ENCODE measurements around the gene LYRM4. TPM values are rescaled to one million over a fixed set of nuclear protein-coding genes. Genes with fewer than 3 reads are reported as not detected.

LYRM4 gene
- total RNA-seq, 4 donors from 2014 or later = 8.4 to 20.1 (median 12.2) TPM

GRCh38 chr6:5175635-5176034 lies 85.1 kb downstream of the LYRM4 start:
- peaks cover 0 to 9% of the 10 kb centered on the region in 2 donors for H3K4me1 ChIP-seq
- ATAC-seq = no peak
- no peaks in the 10 kb centered on the region for H3K9me3 ChIP-seq
- intact Hi-C loops (cut with DNase I; ENCODE audit: low total_unique reads) (no loop called here), in situ Hi-C loops (cut with MboI; ENCODE audit: low sequenced_read_pairs in 4 of 4) (no loop called here)
- H3K27me3 ChIP-seq = no peaks in the 10 kb centered on the region
- no peak overlapping the region for H3K4me3 ChIP-seq
- DNase-seq = no peak
- H3K27ac ChIP-seq = no peak overlapping the region
- H3K36me3 ChIP-seq = no peaks in the 10 kb centered on the region
- no peak for TF ChIP-seq POLR2A (IDR thresholded peaks at IDR 0.05)
- TF ChIP-seq CTCF (IDR thresholded peaks at IDR 0.05 in 4 of 5, conservative IDR thresholded peaks at IDR 0.05 in 1 of 5) = no peak

- Histone ChIP-seq H3K4me1 (peaks cover 0 to 9% of the 10 kb centered on the region in 2 donors), H3K27ac (peak overlapping the region in 1 of 4 donors; percentile 10), H3K4me3 (no peak overlapping the region), H3K9me3 (no peaks in the 10 kb centered on the region), H3K36me3 (no peaks in the 10 kb centered on the region), H3K27me3 (no peaks in the 10 kb centered on the region)
- TF ChIP-seq POLR2A (IDR thresholded peaks at IDR 0.05) (no peak), CTCF (IDR thresholded peaks at IDR 0.05 in 4 of 5, conservative IDR thresholded peaks at IDR 0.05 in 1 of 5) (no peak)
- ATAC-seq (no peak), DNase-seq (no peak)
- intact Hi-C loops (cut with DNase I; ENCODE audit: low total_unique reads) (no loop called here), in situ Hi-C loops (cut with MboI; ENCODE audit: low sequenced_read_pairs in 4 of 4) (no loop called here)
Measured at GRCh38 chr6:5174756-5175549, 85.8 kb downstream of the LYRM4 start.

DNA sequence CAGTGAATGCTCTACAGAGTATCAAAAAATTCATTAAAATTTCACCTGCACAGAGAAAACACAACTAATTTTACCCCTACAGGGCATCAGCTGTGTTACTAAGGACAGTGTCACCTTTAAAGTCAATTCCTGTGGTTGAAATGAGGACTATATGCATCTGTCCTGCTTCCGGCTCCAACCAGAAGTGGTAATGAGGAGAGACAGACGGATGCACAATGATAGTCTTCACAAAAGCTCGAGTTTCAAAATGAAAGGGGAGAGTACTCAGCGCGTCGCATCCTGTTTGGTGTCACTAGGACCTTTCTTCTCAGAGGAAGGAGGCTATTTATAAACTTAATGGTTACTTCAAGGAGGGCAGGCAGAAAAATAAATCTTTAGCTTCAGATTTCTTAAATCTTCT lies 86.5 kb downstream of the LYRM4 start:
- in situ Hi-C loops (cut with MboI; ENCODE audit: low sequenced_read_pairs in 4 of 4) = no loop called here
- H3K36me3 ChIP-seq = no peaks in the 10 kb centered on the region
- intact Hi-C loops (cut with DNase I; ENCODE audit: low total_unique reads) = no loop called here
- peaks cover 0 to 9% of the 10 kb centered on the region in 2 donors for H3K4me1 ChIP-seq
- H3K27ac ChIP-seq = no peak overlapping the region
- no peaks in the 10 kb centered on the region for H3K9me3 ChIP-seq
- ATAC-seq (no peak), DNase-seq (no peak)
- TF ChIP-seq POLR2A (IDR thresholded peaks at IDR 0.05) (no peak), CTCF (IDR thresholded peaks at IDR 0.05 in 4 of 5, conservative IDR thresholded peaks at IDR 0.05 in 1 of 5) (no peak)
- no peaks in the 10 kb centered on the region for H3K27me3 ChIP-seq
- peak overlapping the region in 1 of 4 donors; percentile 11 for H3K4me3 ChIP-seq

DNA sequence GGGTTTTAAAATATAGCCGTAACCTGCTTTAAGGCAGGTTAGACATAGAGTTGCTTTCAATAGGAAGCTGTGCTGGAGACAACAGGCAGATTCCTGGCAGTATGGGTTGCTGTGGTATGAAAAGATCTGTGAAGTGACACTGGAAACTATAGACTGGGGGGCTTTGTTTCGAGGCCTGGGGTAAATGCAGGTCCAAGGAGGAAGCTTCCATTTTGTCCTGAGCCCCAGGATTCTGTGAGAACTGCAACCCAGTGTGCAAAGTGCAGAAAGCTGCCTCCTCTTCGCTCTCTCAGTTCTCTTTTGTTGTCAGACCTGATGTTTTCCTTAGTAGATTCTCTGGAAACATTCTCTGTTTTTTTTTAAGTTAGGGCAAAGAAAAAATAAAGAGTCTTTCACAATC lies 86.9 kb downstream of the LYRM4 start:
- intact Hi-C loops (cut with DNase I; ENCODE audit: low total_unique reads) = no loop called here
- ATAC-seq (no peak), DNase-seq (no peak)
- H3K27me3 ChIP-seq = no peaks in the 10 kb centered on the region
- in situ Hi-C loops (cut with MboI; ENCODE audit: low sequenced_read_pairs in 4 of 4) = no loop called here
- peaks cover 0 to 9% of the 10 kb centered on the region in 2 donors for H3K4me1 ChIP-seq
- no peak overlapping the region for H3K4me3 ChIP-seq
- H3K27ac ChIP-seq = no peak overlapping the region
- H3K36me3 ChIP-seq = no peaks in the 10 kb centered on the region
- TF ChIP-seq POLR2A (IDR thresholded peaks at IDR 0.05) (no peak), CTCF (IDR thresholded peaks at IDR 0.05 in 4 of 5, conservative IDR thresholded peaks at IDR 0.05 in 1 of 5) (no peak)
- no peaks in the 10 kb centered on the region for H3K9me3 ChIP-seq

All from gastrocnemius medialis (tissue), 4 donors.